PC-3 (cell line): ENCODE measurements around the gene TMEM59. TPM values are rescaled to one million over a fixed set of nuclear protein-coding genes. Genes with fewer than 3 reads are reported as not detected.

Experiments
- ATAC-seq: fragments of 200-7000 bp; cut with Tn5 transposase; 2 replicates; pipeline ENCODE4 v1.9.1; 2020; ENCODE audit warnings: mild to moderate bottlenecking, moderate library complexity
- BruUV-seq: library from RNA; stranded (reverse); fragments of 400-500 nt; replicated peaks from 2 replicates; lab custom pipeline; 2021; lab: Mats Ljungman, UMichigan
- CTCF ChIA-PET: fragments of 300-600 bp; sonication (Branson Sonifier 250); formaldehyde crosslinking; loops from one replicate; lab custom pipeline; 2022; ENCODE audit warnings: antibody characterized with exemption; lab: Charles Lee
- POLR2A ChIA-PET: fragments of 300-600 bp; sonication (Branson Sonifier 250); formaldehyde crosslinking; loops from one replicate; lab custom pipeline; 2022; ENCODE audit warnings: antibody characterized with exemption; ENCODE audit not compliant: unreplicated experiment; lab: Charles Lee
- DNase-seq: peaks from one replicate; pipeline ENCODE4 v3.0.0-alpha.2; 2015
- H2AFZ ChIP-seq: fragments of 300-600 bp; sonication (generic); 2 replicates; pipeline ENCODE4 v1.6.0; 2016; ENCODE audit warnings: antibody characterized with exemption, low read length
- H3F3A ChIP-seq: fragments of 300-600 bp; sonication (generic); one replicate; pipeline ENCODE4 v1.6.0; 2017; ENCODE audit warnings: antibody characterized with exemption, low read length, control low read depth, mild to moderate bottlenecking; ENCODE audit not compliant: unreplicated experiment
- H3K27ac ChIP-seq: fragments of 300-600 bp; sonication (generic); 2 replicates; pipeline ENCODE4 v1.5.1; 2016; ENCODE audit warnings: mild to moderate bottlenecking, low read length
- H3K27me3 ChIP-seq: fragments of 300-600 bp; sonication (generic); 2 replicates; pipeline ENCODE4 v1.6.1; 2016; ENCODE audit warnings: low read length, mixed read lengths
- H3K36me3 ChIP-seq: fragments of 300-600 bp; sonication (generic); 2 replicates; pipeline ENCODE4 v1.6.1; 2016; ENCODE audit warnings: low read depth, mixed run types, low read length, mixed read lengths
- H3K4me1 ChIP-seq: fragments of 300-600 bp; sonication (generic); 2 replicates; pipeline ENCODE4 v1.5.1; 2016; ENCODE audit warnings: low read length; ENCODE audit not compliant: insufficient read depth
- H3K4me2 ChIP-seq: fragments of 300-600 bp; sonication (generic); 2 replicates; pipeline ENCODE4 v1.6.0; 2016; ENCODE audit warnings: low read length
- H3K4me3 ChIP-seq: fragments of 300-600 bp; sonication (generic); 2 replicates; pipeline ENCODE4 v1.5.1; 2016; ENCODE audit warnings: mild to moderate bottlenecking, low read length, mixed read lengths
- H3K79me2 ChIP-seq: fragments of 300-600 bp; sonication (generic); 2 replicates; pipeline ENCODE4 v1.6.1; 2017; ENCODE audit warnings: low read length, mixed read lengths
- H3K9ac ChIP-seq: fragments of 300-600 bp; sonication (generic); 2 replicates; pipeline ENCODE4 v1.6.0; 2016; ENCODE audit warnings: mild to moderate bottlenecking, low read length
- H3K9me2 ChIP-seq: fragments of 300-600 bp; sonication (generic); replicated peaks from 2 replicates; pipeline ENCODE4 v1.6.1; 2016; ENCODE audit warnings: mixed run types, low read length, mixed read lengths
- H3K9me3 ChIP-seq: fragments of 300-600 bp; sonication (generic); 2 replicates; pipeline ENCODE4 v1.6.1; 2016; ENCODE audit warnings: low read length, mixed read lengths
- H4K20me1 ChIP-seq: fragments of 300-600 bp; sonication (generic); 2 replicates; pipeline ENCODE4 v1.6.1; 2016; ENCODE audit warnings: low read length, mixed read lengths
- EZH2 ChIP-seq: fragments of 300-600 bp; sonication (generic); IDR thresholded peaks from one replicate; pipeline ENCODE4 v1.6.1; 2017; ENCODE audit warnings: antibody characterized with exemption, mild to moderate bottlenecking, low read length; ENCODE audit not compliant: unreplicated experiment
- EZH2phosphoT487 ChIP-seq: fragments of 300-600 bp; sonication (generic); IDR thresholded peaks from 2 replicates; pipeline ENCODE4 v1.6.1; 2018; ENCODE audit warnings: mild to moderate bottlenecking, antibody characterized with exemption, low read length, borderline replicate concordance
- intact Hi-C: fragments of 100-400 bp; cut with micrococcal nuclease; formaldehyde crosslinking; loops from 2 replicates; pipeline ENCODE4 v1.9.0; 2023
- total RNA-seq: library from RNA; depleted of rRNA; stranded (reverse); fragments of >200 nt; gene quantifications from 2 replicates; pipeline ENCODE4 v1.2.3, GENCODE V29; 2014
- TF ChIP-seq, protein P1 (sequence below): fragments of 300-600 bp; sonication (generic); conservative IDR thresholded peaks from 2 replicates; pipeline ENCODE4 v1.5.1; 2017; ENCODE audit warnings: antibody characterized with exemption, low read depth, mild to moderate bottlenecking, low read length

Gene TMEM59
- total RNA-seq, 1 experiment from 2014 or later = 133 TPM

DNA sequence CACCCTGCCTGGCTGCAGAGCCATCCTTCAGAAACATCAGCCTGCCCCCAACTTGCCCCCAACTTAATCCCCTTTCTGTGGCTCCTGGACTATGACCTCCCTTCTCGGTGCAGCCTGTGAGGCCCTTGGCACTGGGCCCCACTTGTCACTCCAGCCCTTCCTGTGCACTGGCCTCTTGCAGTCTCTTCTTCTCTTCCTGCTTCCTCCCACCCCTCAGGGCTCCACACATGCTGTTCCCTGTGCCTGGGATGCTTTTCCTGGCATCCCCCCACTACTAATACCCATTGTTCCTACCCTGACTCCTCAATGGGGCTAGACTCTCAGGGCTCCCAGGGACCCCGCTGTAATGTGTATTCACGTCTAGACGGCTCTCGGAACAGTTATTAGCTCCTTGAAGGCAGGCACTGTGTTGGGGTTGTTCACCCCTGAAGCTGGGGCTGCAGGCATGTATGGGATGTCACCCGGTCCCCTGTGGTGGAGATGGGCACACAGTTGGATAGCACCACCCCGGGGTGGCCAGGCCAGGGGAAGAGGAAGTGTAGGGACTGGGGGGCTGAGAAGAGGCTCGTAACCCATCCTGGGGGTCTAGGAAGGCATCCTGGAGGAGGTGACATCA is 39.5 kb downstream of the TMEM59 start:
- no peaks in the 10 kb centered on the region for H3K79me2 ChIP-seq
- no peak overlapping the region for H2AFZ ChIP-seq
- no peak overlapping the region for H3K27ac ChIP-seq
- no peaks in the 10 kb centered on the region for H3F3A ChIP-seq
- no peak for ATAC-seq
- H3K9me3 ChIP-seq = no peaks in the 10 kb centered on the region
- H4K20me1 ChIP-seq = no peaks in the 10 kb centered on the region
- TF ChIP-seq EZH2phosphoT487 (no peak), EZH2 (no peak)
- ChIA-PET CTCF (no interaction called here), POLR2A (no interaction called here)
- H3K9me2 ChIP-seq = no peaks in the 10 kb centered on the region
- H3K4me2 ChIP-seq = no peak overlapping the region
- no peak overlapping the region for H3K4me3 ChIP-seq
- intact Hi-C loops = no loop called here
- H3K36me3 ChIP-seq = no peaks in the 10 kb centered on the region
- peaks cover 10% of the 10 kb centered on the region for H3K4me1 ChIP-seq
- DNase-seq = no peak
- no peak overlapping the region for H3K9ac ChIP-seq
- no peaks in the 10 kb centered on the region for H3K27me3 ChIP-seq
- no TSS peak for BruUV-seq

DNA sequence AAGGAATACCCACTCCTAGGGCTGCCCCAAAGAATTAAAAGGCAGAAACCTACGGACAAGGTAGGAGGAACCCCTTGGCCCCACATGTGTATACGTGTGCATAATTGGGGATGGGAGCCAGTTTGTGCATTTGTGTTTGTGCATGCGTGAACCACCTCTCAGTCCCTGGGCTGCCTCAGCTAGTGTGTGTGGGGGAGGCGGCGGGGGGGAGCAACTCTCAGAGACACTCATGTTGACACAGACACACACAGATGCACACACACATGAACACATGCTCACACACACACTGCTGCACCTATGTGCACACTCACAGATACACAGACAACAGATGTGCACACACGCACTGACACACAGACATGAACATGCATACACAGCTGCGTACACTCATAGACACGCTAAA is 40.1 kb downstream of the TMEM59 start:
- DNase-seq = no peak
- H3K9ac ChIP-seq = no peak overlapping the region
- H3K9me2 ChIP-seq = no peaks in the 10 kb centered on the region
- H3K79me2 ChIP-seq = no peaks in the 10 kb centered on the region
- no peak for TF ChIP-seq EZH2
- TF ChIP-seq, protein P1, sequence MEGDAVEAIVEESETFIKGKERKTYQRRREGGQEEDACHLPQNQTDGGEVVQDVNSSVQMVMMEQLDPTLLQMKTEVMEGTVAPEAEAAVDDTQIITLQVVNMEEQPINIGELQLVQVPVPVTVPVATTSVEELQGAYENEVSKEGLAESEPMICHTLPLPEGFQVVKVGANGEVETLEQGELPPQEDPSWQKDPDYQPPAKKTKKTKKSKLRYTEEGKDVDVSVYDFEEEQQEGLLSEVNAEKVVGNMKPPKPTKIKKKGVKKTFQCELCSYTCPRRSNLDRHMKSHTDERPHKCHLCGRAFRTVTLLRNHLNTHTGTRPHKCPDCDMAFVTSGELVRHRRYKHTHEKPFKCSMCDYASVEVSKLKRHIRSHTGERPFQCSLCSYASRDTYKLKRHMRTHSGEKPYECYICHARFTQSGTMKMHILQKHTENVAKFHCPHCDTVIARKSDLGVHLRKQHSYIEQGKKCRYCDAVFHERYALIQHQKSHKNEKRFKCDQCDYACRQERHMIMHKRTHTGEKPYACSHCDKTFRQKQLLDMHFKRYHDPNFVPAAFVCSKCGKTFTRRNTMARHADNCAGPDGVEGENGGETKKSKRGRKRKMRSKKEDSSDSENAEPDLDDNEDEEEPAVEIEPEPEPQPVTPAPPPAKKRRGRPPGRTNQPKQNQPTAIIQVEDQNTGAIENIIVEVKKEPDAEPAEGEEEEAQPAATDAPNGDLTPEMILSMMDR = no peak
- TF ChIP-seq EZH2phosphoT487 = no peak
- H3K27ac ChIP-seq = no peak overlapping the region
- H3K4me1 ChIP-seq = peaks cover 10% of the 10 kb centered on the region
- no peaks in the 10 kb centered on the region for H4K20me1 ChIP-seq
- H3F3A ChIP-seq = no peaks in the 10 kb centered on the region
- no peaks in the 10 kb centered on the region for H3K36me3 ChIP-seq
- H3K4me2 ChIP-seq = no peak overlapping the region
- H3K27me3 ChIP-seq = no peaks in the 10 kb centered on the region
- intact Hi-C loops = no loop called here
- no peak overlapping the region for H2AFZ ChIP-seq
- no peak for ATAC-seq
- ChIA-PET CTCF (no interaction called here), POLR2A (no interaction called here)
- no peak overlapping the region for H3K4me3 ChIP-seq
- no TSS peak for BruUV-seq
- H3K9me3 ChIP-seq = no peaks in the 10 kb centered on the region

DNA sequence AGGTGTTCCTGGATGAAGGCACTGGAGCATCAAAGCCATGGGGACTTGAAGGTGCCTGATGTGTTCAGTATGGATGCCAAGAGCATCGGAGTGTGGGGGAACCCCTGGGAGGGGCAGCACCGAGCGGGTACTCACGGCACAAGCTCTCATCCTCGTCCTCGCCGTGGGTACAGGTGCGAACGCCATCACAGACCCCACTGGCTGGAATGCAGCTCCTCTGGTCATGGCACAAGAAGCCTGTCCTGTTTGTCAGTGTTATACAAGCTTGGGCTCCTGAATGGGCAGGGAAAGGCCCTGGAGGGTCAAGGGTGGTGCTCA is 41.0 kb downstream of the TMEM59 start:
- Histone ChIP-seq H3K9me3 (no peaks in the 10 kb centered on the region), H3F3A (no peaks in the 10 kb centered on the region), H2AFZ (no peak overlapping the region), H3K4me3 (no peak overlapping the region), H4K20me1 (no peaks in the 10 kb centered on the region), H3K79me2 (no peaks in the 10 kb centered on the region), H3K4me2 (no peak overlapping the region), H3K27ac (no peak overlapping the region), H3K27me3 (no peaks in the 10 kb centered on the region), H3K4me1 (peaks cover 10% of the 10 kb centered on the region), H3K36me3 (no peaks in the 10 kb centered on the region), H3K9ac (no peak overlapping the region), H3K9me2 (no peaks in the 10 kb centered on the region)
- ATAC-seq (no peak), DNase-seq (no peak)
- ChIA-PET POLR2A (no interaction called here), CTCF (no interaction called here)
- no TSS peak for BruUV-seq
- TF ChIP-seq EZH2 = no peak
- intact Hi-C loops = no loop called here
